Bronchial epithelial cell (primary cell): ENCODE results near the gene NEURL1. TPM values are rescaled to one million over a fixed set of nuclear protein-coding genes. Genes with fewer than 3 reads are reported as not detected.
A peak's percentile ranks its signal among the peaks of the same experiment; 100 is the strongest.
"Not testable (repeated sequence)": the region's sequence is repeated elsewhere in the genome, so short reads cannot be mapped to it uniquely, and the experiment has no call there.

Source experiments
- DNase-seq: peaks from one replicate; pipeline ENCODE4 v3.0.0-alpha.2; 2010; ENCODE audit warnings: low read depth
- FAIRE-seq: peaks from 2 replicates; lab custom pipeline; 2011; peaks lifted over from hg19 to GRCh38; lab: Jason Lieb, UNC
- H3K27me3 ChIP-seq: 2 replicates; pipeline ENCODE4 v1.5.1; 2011; ENCODE audit warnings: low read length; ENCODE audit not compliant: control insufficient read depth, insufficient read depth
- H3K36me3 ChIP-seq: 2 replicates; pipeline ENCODE4 v1.5.1; 2011; ENCODE audit warnings: low read length; ENCODE audit not compliant: control insufficient read depth, insufficient read depth
- H3K4me3 ChIP-seq: 2 replicates; pipeline ENCODE4 v1.5.1; 2011; ENCODE audit warnings: mild to moderate bottlenecking, low read depth, low read length, control low read depth
- total RNA-seq: library from RNA; depleted of rRNA; stranded (reverse); fragments of >200 nt; gene quantifications from 2 replicates; pipeline ENCODE4 v1.2.1, GENCODE V29; 2014
- TF ChIP-seq, protein P1 (sequence below): IDR thresholded peaks from 2 replicates; pipeline ENCODE4 v1.5.1; 2011; ENCODE audit warnings: mild to moderate bottlenecking, moderate library complexity, low read length, control low read depth, inconsistent platforms; ENCODE audit not compliant: insufficient read depth, severe bottlenecking

The NEURL1 gene
- total RNA-seq, 1 donor from 2014 or later = 1.1 TPM

DNA sequence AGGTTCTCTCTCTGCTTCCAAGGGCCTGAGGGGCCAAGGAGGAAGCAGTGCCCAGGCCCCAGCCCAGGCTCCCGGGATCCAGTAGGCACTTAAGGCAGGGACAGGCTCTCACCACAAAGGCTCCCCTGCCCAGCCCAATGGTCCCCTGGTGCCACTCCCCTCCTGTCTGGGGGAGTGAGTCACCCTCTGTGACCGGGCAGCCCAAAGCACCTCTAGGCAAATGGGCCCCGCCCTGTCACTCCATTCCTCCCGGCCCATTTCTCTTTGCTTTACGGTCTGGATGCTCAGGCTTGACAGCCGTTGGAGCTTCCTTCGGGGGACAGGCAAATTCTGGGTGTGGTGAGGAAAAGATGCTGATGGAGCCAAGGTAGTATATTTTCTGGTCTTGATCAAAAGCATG lies 14.4 kb upstream of the NEURL1 start, which contains the start of gene CALHM3:
CALHM3 (minus strand) TSS at position 106 of the 400 bp plus-strand sequence. CDS start 208 bp downstream, outside the sequence.
- FAIRE-seq = no peak
- no peaks in the 10 kb centered on the region for H3K27me3 ChIP-seq
- TF ChIP-seq, protein P1, sequence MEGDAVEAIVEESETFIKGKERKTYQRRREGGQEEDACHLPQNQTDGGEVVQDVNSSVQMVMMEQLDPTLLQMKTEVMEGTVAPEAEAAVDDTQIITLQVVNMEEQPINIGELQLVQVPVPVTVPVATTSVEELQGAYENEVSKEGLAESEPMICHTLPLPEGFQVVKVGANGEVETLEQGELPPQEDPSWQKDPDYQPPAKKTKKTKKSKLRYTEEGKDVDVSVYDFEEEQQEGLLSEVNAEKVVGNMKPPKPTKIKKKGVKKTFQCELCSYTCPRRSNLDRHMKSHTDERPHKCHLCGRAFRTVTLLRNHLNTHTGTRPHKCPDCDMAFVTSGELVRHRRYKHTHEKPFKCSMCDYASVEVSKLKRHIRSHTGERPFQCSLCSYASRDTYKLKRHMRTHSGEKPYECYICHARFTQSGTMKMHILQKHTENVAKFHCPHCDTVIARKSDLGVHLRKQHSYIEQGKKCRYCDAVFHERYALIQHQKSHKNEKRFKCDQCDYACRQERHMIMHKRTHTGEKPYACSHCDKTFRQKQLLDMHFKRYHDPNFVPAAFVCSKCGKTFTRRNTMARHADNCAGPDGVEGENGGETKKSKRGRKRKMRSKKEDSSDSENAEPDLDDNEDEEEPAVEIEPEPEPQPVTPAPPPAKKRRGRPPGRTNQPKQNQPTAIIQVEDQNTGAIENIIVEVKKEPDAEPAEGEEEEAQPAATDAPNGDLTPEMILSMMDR = no peak
- no peak within 1 kb of the TSS for H3K4me3 ChIP-seq
- peak; percentile 34 for DNase-seq
- no peaks in the 10 kb centered on the region for H3K36me3 ChIP-seq

DNA sequence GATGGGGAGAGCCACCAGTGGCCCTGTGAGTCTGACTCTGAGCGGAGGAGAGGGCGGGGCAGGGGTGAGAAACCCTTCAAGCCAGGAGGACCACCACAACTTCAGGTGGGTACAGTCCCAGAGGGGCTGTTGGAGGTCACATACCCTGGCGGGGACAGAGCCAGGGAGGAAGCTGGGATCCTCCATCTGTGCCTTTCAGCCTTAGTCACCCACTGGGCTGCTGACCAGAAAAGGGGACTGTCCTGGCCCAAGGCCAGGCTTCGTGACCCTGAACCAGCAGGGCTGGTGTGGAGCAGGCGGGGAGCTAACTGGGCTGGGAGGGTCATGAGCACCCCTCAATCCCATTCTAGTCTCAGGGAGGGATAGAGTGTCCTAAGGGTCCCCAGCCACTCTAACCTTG lies 13.0 kb upstream of the NEURL1 start:
- no peak for FAIRE-seq
- TF ChIP-seq, protein P1 = no peak

DNA sequence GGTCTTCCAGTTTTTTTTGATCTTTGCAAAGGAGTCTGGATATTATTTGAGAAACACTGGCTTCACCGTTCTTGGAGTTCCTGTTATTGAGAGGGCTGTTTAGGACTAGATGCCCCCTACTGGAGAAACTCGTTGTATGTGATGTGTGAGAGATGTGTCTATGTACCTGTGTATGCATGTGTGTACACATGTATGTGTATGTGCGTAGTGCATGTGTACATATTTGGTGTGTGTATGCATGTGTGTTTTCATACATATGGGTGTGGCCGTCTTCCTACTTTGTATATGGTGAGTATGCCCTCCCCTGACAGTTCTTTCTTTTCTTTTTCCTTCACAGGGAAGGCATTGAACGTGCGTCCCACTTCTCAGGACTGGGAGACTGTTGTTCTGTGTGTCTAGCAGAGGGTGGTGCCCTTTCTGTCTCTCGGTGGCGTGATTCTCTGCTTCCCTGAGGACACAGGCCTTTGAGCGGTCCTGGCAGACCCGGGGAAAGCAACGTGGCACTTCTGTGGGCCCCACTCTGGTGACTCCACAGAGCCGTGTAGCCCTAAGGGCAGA lies 11.5 kb upstream of the NEURL1 start:
- H3K27me3 ChIP-seq = no peaks in the 10 kb centered on the region
- TF ChIP-seq, protein P1 = peak; percentile 69
- H3K36me3 ChIP-seq = no peaks in the 10 kb centered on the region
- DNase-seq (peak; percentile 71), FAIRE-seq (no peak)
- no peak overlapping the region for H3K4me3 ChIP-seq

More for the DNA sequence above, 13.0 kb upstream of the NEURL1 start:
- DNase-seq = no peak
- Histone ChIP-seq H3K27me3 (no peaks in the 10 kb centered on the region), H3K4me3 (no peak overlapping the region), H3K36me3 (no peaks in the 10 kb centered on the region)

DNA sequence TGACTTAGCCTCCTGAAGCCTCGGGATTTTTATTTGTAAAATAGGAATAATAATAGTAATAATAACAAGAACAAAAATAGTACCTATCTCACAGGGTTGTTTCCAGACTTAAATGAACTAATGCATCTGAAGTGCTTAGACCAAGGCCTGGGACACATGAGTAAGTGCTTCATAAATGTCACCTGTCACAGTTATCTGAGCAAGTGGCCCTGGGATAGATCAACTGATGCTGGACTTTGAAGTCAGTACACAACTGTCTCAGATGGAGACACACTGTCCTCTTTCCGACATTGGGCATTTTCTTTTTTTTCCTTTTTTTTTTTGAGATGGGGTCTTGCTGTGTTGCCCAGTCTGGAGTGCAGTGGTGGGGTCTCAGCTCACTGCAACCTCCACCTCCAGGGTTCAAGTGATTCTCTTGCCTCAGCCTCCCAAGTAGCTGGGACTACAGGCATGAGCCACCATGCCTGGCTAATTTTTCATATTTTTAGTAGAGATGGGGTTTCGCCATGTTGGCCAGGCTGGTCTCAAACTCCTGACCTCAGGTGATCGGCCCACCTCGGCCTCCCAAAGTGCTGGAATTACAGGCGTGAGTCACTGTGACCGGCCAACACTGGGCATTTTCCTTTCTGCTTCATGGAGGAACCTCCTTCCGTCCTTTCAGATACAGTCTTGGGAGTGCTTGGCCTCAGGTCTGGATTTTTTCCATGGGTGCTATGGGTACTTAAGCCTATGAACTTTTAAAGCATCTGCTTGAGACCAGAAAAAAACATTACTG lies 6.7 kb upstream of the NEURL1 start:
- H3K27me3 ChIP-seq, H3K36me3 ChIP-seq, DNase-seq, H3K4me3 ChIP-seq, FAIRE-seq: not testable (repeated sequence)

DNA sequence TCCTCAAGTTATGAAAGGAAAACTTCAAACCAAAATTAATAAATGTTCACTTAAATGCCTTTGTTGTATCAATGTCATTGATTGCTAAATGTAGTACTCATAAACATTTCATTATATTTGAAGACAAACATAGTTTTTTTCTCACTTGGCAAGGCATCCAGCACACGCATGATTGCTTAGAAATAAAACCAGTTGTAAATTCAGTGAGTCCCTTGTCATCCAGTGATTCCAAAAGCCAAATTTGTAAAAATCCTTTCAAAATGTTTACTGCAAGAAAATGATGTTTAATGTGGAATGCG lies 6.1 kb upstream of the NEURL1 start:
- no peaks in the 10 kb centered on the region for H3K36me3 ChIP-seq
- DNase-seq = no peak
- FAIRE-seq = no peak
- H3K27me3 ChIP-seq = no peaks in the 10 kb centered on the region
- TF ChIP-seq, protein P1 = no peak
- no peak overlapping the region for H3K4me3 ChIP-seq

DNA sequence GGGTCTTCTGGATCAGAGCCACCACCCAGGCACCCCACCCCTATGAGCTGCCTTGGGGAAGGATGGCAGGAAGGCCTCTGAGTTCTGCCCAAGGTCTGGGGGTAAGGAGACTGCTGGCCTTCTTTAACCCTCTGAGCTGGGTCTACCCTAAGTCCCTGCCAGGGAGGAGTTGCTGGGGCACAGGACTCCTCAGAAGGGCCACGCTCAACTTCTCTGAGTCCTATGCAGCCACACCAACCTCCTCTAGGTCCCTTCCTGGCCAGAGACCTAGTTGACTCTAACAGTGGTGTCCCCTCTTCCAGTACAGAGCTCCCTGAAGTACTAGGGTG lies 2.6 kb upstream of the NEURL1 start:
- FAIRE-seq (no peak), DNase-seq (no peak)
- TF ChIP-seq, protein P1 = no peak
- H3K4me3 ChIP-seq = no peak overlapping the region
- no peaks in the 10 kb centered on the region for H3K36me3 ChIP-seq
- peaks cover 9% of the 10 kb centered on the region for H3K27me3 ChIP-seq
